Tibial artery (tissue), 4 donors: ENCODE data around the gene CYP46A1.
A peak's percentile ranks its signal among the peaks of the same experiment; 100 is the strongest.

Experiments
- DNase-seq, 2 donors: peaks; one replicate each; pipeline ENCODE4 v3.0.0-alpha.2; 2019
- H3K27ac ChIP-seq, 2 donors: fragments of 200-600 bp; sonication (generic) in 1 of 2; 1 replicate in 1 of 2; 2 replicates in 1 of 2; pipeline ENCODE4 v1.5.1; 2018 to 2019; ENCODE audit warnings: mild to moderate bottlenecking in 1 of 2
- H3K27me3 ChIP-seq, 2 donors: fragments of 200-600 bp; sonication (generic) in 1 of 2; one replicate each; pipeline versions ENCODE4 v1.5.1 to v1.6.0; 2016 to 2019
- H3K36me3 ChIP-seq, 3 donors: fragments of 200-600 bp; sonication (generic) in 2 of 3; one replicate each; pipeline ENCODE4 v1.5.1; 2016 to 2019; ENCODE audit warnings: mild to moderate bottlenecking in 2 of 3
- H3K4me1 ChIP-seq, 4 donors: fragments of 200-600 bp; sonication (generic) in 2 of 4; 1 replicate in 3 of 4; 2 replicates in 1 of 4; pipeline ENCODE4 v1.5.1; 2016 to 2019
- H3K4me3 ChIP-seq, 2 donors: fragments of 200-600 bp; sonication (generic) in 1 of 2; 1 replicate in 1 of 2; 2 replicates in 1 of 2; pipeline ENCODE4 v1.5.1; 2018 to 2019; ENCODE audit warnings: mild to moderate bottlenecking in 2 of 2
- H3K9me3 ChIP-seq, 3 donors: fragments of 200-600 bp; sonication (generic) in 1 of 3; one replicate each; pipeline ENCODE4 v1.5.1; 2016 to 2019
- CTCF ChIP-seq, 2 experiments: fragments of 200-600 bp in 1 of 2; fragments of 450-650 bp in 1 of 2; IDR thresholded peaks; one replicate each; pipeline ENCODE4 v1.5.1; 2017 to 2019; ENCODE audit warnings: antibody characterized with exemption in 2 of 2, mild to moderate bottlenecking in 1 of 2, moderate library complexity in 1 of 2
- intact Hi-C: fragments of 100-400 bp; cut with DNase I; formaldehyde crosslinking; loops from one replicate; pipeline ENCODE4 v1.15.0; 2023; ENCODE audit warnings: low total_unique reads

Gene CYP46A1

GRCh38 chr14:99676657-99677056 is 7.4 kb upstream of the CYP46A1 start:
- Histone ChIP-seq H3K9me3 (peaks cover 0 to 13% (median 11%) of the 10 kb centered on the region in 3 donors), H3K4me1 (peaks cover 0 to 8% (median 1%) of the 10 kb centered on the region in 4 donors), H3K36me3 (no peaks in the 10 kb centered on the region), H3K4me3 (no peak overlapping the region), H3K27ac (no peak overlapping the region), H3K27me3 (peaks cover 0 to 31% of the 10 kb centered on the region in 2 donors)
- TF ChIP-seq CTCF (IDR thresholded peaks at IDR 0.05): no peak
- intact Hi-C loops: no loop called here
- no peak for DNase-seq

GRCh38 chr14:99677231-99678140 is 6.6 kb upstream of the CYP46A1 start:
- intact Hi-C loops: no loop called here
- no peak overlapping the region for H3K27ac ChIP-seq
- peak in 1 of 2 donors; percentile 58 for DNase-seq
- H3K27me3 ChIP-seq: peaks cover 0 to 31% of the 10 kb centered on the region in 2 donors
- no peak for TF ChIP-seq CTCF (IDR thresholded peaks at IDR 0.05)
- H3K9me3 ChIP-seq: peaks cover 0 to 13% (median 11%) of the 10 kb centered on the region in 3 donors
- peaks cover 0 to 6% (median 0%) of the 10 kb centered on the region in 4 donors for H3K4me1 ChIP-seq
- H3K4me3 ChIP-seq: no peak overlapping the region
- no peaks in the 10 kb centered on the region for H3K36me3 ChIP-seq

- Histone ChIP-seq H3K9me3 (peaks cover 0 to 13% (median 11%) of the 10 kb centered on the region in 3 donors), H3K4me1 (peaks cover 0 to 7% (median 6%) of the 10 kb centered on the region in 4 donors), H3K36me3 (no peaks in the 10 kb centered on the region), H3K4me3 (no peak overlapping the region), H3K27ac (no peak overlapping the region), H3K27me3 (peaks cover 0 to 31% of the 10 kb centered on the region in 2 donors)
- no peak for TF ChIP-seq CTCF (IDR thresholded peaks at IDR 0.05)
- intact Hi-C loops: no loop called here
- DNase-seq: peak in 1 of 2 donors; percentile 23
Observed at GRCh38 chr14:99678198-99678597, 5.9 kb upstream of the CYP46A1 start.

GRCh38 chr14:99679111-99679510 is 5.0 kb upstream of the CYP46A1 start:
- DNase-seq: peak in 1 of 2 donors; percentile 53
- TF ChIP-seq CTCF (IDR thresholded peaks at IDR 0.05): no peak
- Histone ChIP-seq H3K4me3 (no peak overlapping the region), H3K4me1 (peaks cover 0 to 11% (median 8%) of the 10 kb centered on the region in 4 donors), H3K27me3 (peaks cover 0 to 27% of the 10 kb centered on the region in 2 donors), H3K36me3 (no peaks in the 10 kb centered on the region), H3K27ac (no peak overlapping the region), H3K9me3 (peaks cover 0 to 13% (median 11%) of the 10 kb centered on the region in 3 donors)
- intact Hi-C loops: no loop called here

GRCh38 chr14:99679543-99679942 is 4.6 kb upstream of the CYP46A1 start:
- intact Hi-C loops: no loop called here
- no peak for TF ChIP-seq CTCF (IDR thresholded peaks at IDR 0.05)
- Histone ChIP-seq H3K36me3 (no peaks in the 10 kb centered on the region), H3K27ac (no peak overlapping the region), H3K4me3 (no peak overlapping the region), H3K9me3 (peaks cover 0 to 13% (median 11%) of the 10 kb centered on the region in 3 donors), H3K27me3 (peaks cover 0 to 23% of the 10 kb centered on the region in 2 donors), H3K4me1 (peaks cover 0 to 14% (median 10%) of the 10 kb centered on the region in 4 donors)
- DNase-seq: peak in 1 of 2 donors; percentile 33
